A673 (cell line): ENCODE data around the gene SLC35G6. TPM values are rescaled to one million over a fixed set of nuclear protein-coding genes. Genes with fewer than 3 reads are reported as not detected.

Experiments
- BruUV-seq: library from RNA; stranded (reverse); fragments of 400-500 nt; replicated peaks from 2 replicates; lab custom pipeline; 2021; lab: Mats Ljungman, UMichigan
- CTCF ChIA-PET: fragments of 300-600 bp; sonication (Branson Sonifier 250); formaldehyde crosslinking; loops from one replicate; lab custom pipeline; 2022; ENCODE audit warnings: antibody characterized with exemption; lab: Charles Lee
- POLR2A ChIA-PET: fragments of 300-600 bp; sonication (Branson Sonifier 250); formaldehyde crosslinking; loops from one replicate; lab custom pipeline; 2022; ENCODE audit warnings: antibody characterized with exemption; ENCODE audit not compliant: low non-redundant PET; lab: Charles Lee
- DNase-seq: peaks from one replicate; pipeline ENCODE4 v3.0.0-alpha.2; 2015; ENCODE audit warnings: low spot score
- H3K27ac ChIP-seq: fragments of 200-600 bp; sonication (generic); 2 replicates; pipeline ENCODE4 v1.5.1; 2016; ENCODE audit warnings: mixed run types, low read depth, mild to moderate bottlenecking, mixed read lengths, antibody characterized with exemption, low read length; ENCODE audit not compliant: poor library complexity, severe bottlenecking
- H3K27me3 ChIP-seq: fragments of 200-600 bp; sonication (generic); replicated peaks from 2 replicates; pipeline ENCODE4 v1.6.1; 2017; ENCODE audit warnings: mixed run types, low read depth, mild to moderate bottlenecking, mixed read lengths, antibody characterized with exemption, low read length; ENCODE audit not compliant: insufficient read depth, poor library complexity
- H3K36me3 ChIP-seq: fragments of 200-600 bp; sonication (generic); 2 replicates; pipeline ENCODE4 v1.6.1; 2016; ENCODE audit warnings: mixed run types, mild to moderate bottlenecking, mixed read lengths, antibody characterized with exemption, low read length; ENCODE audit not compliant: insufficient read depth, poor library complexity, severe bottlenecking
- H3K4me1 ChIP-seq: fragments of 200-600 bp; sonication (generic); 2 replicates; pipeline ENCODE4 v1.6.1; 2017; ENCODE audit warnings: mixed run types, mild to moderate bottlenecking, mixed read lengths, antibody characterized with exemption, low read length; ENCODE audit not compliant: insufficient read depth, poor library complexity, severe bottlenecking
- H3K4me3 ChIP-seq: fragments of 200-600 bp; sonication (generic); 2 replicates; pipeline ENCODE4 v1.5.1; 2016; ENCODE audit warnings: low read depth, mixed run types, mild to moderate bottlenecking, mixed read lengths, low read length; ENCODE audit not compliant: poor library complexity, severe bottlenecking
- H3K9me3 ChIP-seq: fragments of 200-600 bp; sonication (generic); 2 replicates; pipeline ENCODE4 v1.6.1; 2016; ENCODE audit warnings: mixed run types, low read depth, mild to moderate bottlenecking, mixed read lengths, antibody characterized with exemption, low read length; ENCODE audit not compliant: poor library complexity, severe bottlenecking
- CTCF ChIP-seq: fragments of 300-800, 200-600 bp; sonication (generic); conservative IDR thresholded peaks from 2 replicates; pipeline ENCODE4 v1.5.1; 2017; ENCODE audit warnings: low read depth, mild to moderate bottlenecking, antibody characterized with exemption, low read length, moderate library complexity, mixed read lengths
- EZH2 ChIP-seq: fragments of 200-600 bp; sonication (generic); IDR thresholded peaks from 2 replicates; pipeline ENCODE4 v1.6.1; 2017; ENCODE audit warnings: borderline replicate concordance, low read depth, mild to moderate bottlenecking, mixed read lengths, antibody characterized with exemption, low read length; ENCODE audit not compliant: poor library complexity, severe bottlenecking
- intact Hi-C: fragments of 100-400 bp; cut with micrococcal nuclease; formaldehyde crosslinking; loops from one replicate; pipeline ENCODE4 v1.10.0; 2022; ENCODE audit not compliant: unreplicated experiment
- total RNA-seq: library from RNA; stranded (reverse); gene quantifications from 2 replicates; pipeline ENCODE4 v1.2.3, GENCODE V29; 2021

SLC35G6 gene
- total RNA-seq, 1 experiment from 2014 or later, result not detected

- intact Hi-C loops, result loop anchor here (10.0 kb wide), 1 partner anchor 131 kb away; the partner anchor contains the start of genes KCTD11 and TMEM95
- H3K9me3 ChIP-seq, result no peaks in the 10 kb centered on the region
- no TSS peak for BruUV-seq
- no peaks in the 10 kb centered on the region for H3K27me3 ChIP-seq
- POLR2A ChIA-PET, result interaction anchor here (0.7 kb wide), 2 partner anchors 8 to 74 kb away, joined by 3 read pairs; no protein-coding TSS in a partner anchor
- H3K27ac ChIP-seq, result peak overlapping the region; percentile 27
- peaks cover 30% of the 10 kb centered on the region for H3K4me1 ChIP-seq
- no peak for DNase-seq
- TF ChIP-seq CTCF (no peak), EZH2 (no peak)
- H3K36me3 ChIP-seq, result peaks cover 1% of the 10 kb centered on the region
- H3K4me3 ChIP-seq, result peak overlapping the region; percentile 91
- CTCF ChIA-PET, result interaction anchor here (0.7 kb wide), 1 partner anchor 82 kb away, joined by 3 read pairs; no protein-coding TSS in a partner anchor
Observed at GRCh38 chr17:7486181-7486580, 4.9 kb downstream of the SLC35G6 start.

GRCh38 chr17:7490144-7490543 is 8.9 kb downstream of the SLC35G6 start:
- H3K36me3 ChIP-seq, result peaks cover 7% of the 10 kb centered on the region
- TF ChIP-seq EZH2, result no peak
- TF ChIP-seq CTCF, result no peak
- H3K4me1 ChIP-seq, result peaks cover 23% of the 10 kb centered on the region
- POLR2A ChIA-PET, result no interaction called here
- CTCF ChIA-PET, result no interaction called here
- DNase-seq, result no peak
- H3K27ac ChIP-seq, result no peak overlapping the region
- no peak overlapping the region for H3K4me3 ChIP-seq
- no peaks in the 10 kb centered on the region for H3K27me3 ChIP-seq
- BruUV-seq, result no TSS peak
- intact Hi-C loops, result no loop called here
- H3K9me3 ChIP-seq, result no peaks in the 10 kb centered on the region

GRCh38 chr17:7491583-7491982 is 10.3 kb downstream of the SLC35G6 start:
- Histone ChIP-seq H3K9me3 (no peaks in the 10 kb centered on the region), H3K27me3 (no peaks in the 10 kb centered on the region), H3K27ac (no peak overlapping the region), H3K4me1 (peaks cover 13% of the 10 kb centered on the region), H3K36me3 (peaks cover 21% of the 10 kb centered on the region), H3K4me3 (no peak overlapping the region)
- POLR2A ChIA-PET, result no interaction called here
- DNase-seq, result no peak
- BruUV-seq, result no TSS peak
- TF ChIP-seq EZH2, result no peak
- no peak for TF ChIP-seq CTCF
- CTCF ChIA-PET, result no interaction called here
- intact Hi-C loops, result no loop called here
